ENCODE results near the gene CIB4. TPM values are rescaled to one million over a fixed set of nuclear protein-coding genes. Genes with fewer than 3 reads are reported as not detected.
"Not testable (repeated sequence)": the region's sequence is repeated elsewhere in the genome, so short reads cannot be mapped to it uniquely, and the experiment has no call there.

Gene CIB4
- total RNA-seq, 2 donors from 2014 or later: not detected

DNA sequence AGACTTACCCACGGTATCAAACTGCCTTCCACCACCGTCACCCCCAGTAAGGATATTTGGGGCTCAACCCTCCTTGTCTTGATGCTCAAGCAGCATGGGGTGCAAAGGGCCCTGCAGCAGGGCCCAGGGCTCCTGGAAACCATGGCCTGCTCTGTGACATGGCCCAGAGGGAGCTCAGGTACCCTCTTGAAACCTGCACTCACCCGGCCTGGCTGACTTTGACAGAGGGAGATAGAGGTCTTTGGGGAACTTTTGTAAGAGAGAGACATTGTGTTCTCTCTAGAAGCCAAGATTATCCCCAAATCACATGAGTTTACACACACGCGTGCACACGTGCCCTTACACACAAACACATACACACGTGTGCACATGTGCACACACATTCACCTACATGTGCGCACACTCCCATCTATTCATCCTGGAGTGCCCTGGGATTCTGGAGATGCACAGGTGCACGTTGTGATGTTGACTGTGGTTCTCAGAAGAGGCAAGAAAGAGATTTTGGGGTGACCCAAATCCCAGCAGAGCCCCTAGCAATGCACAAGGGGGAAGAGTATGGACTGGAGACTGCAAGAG lies 31.7 kb upstream of the CIB4 start:
- H3K4me3 Mint-ChIP-seq: no peak overlapping the region
- no peak overlapping the region for H3K27ac Mint-ChIP-seq
- H3K27me3 Mint-ChIP-seq: peaks cover 24 to 35% of the 10 kb centered on the region in 2 donors

DNA sequence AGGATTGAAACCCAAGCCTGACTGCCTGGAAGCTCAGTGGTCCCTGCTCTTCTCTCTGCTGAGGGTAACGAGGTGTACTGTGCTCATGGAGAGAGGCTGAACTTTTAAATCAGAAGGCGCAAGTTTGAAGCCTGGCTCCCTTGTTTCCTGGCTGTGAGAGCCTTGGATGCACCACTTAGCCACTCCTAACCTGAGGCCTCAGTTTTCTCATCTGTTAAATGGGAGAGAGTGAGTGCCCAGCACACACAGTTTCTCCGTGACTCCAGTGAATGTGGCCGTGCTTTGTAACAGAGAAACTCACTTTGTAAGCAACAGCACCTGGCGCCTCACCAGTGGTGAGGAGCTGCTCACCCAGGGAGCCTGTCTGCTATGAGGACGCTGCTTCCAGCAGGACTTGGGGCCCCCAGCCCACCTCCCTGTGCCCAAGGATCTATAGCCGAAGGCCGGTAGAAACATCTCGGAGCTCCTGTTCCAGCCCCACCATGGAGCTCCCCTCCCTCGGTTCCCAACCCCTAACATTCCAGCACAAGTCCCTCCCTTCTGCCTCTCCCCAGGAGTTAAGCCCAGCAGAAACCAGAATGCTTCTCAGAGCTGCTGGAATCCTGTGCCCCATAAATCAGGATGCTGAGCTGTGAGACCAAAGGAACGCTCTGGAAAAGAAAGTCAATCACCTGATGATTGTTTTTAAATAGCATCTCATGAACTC lies 31.1 kb upstream of the CIB4 start:
- peaks cover 0 to 4% of the 10 kb centered on the region in 2 donors for H3K4me1 Mint-ChIP-seq (ENCODE audit: low read depth in 2 of 2)
- no peaks in the 10 kb centered on the region for H3K36me3 Mint-ChIP-seq
- ATAC-seq (no peak), DNase-seq (ENCODE audit: low spot score) (no peak)
- H3K4me3 Mint-ChIP-seq: no peak overlapping the region
- H3K9me3 Mint-ChIP-seq: no peaks in the 10 kb centered on the region
- H3K27ac Mint-ChIP-seq: no peak overlapping the region
- peaks cover 25 to 41% of the 10 kb centered on the region in 2 donors for H3K27me3 Mint-ChIP-seq

More for the DNA sequence above, 31.7 kb upstream of the CIB4 start:
- no peaks in the 10 kb centered on the region for H3K36me3 Mint-ChIP-seq
- ATAC-seq (no peak), DNase-seq (ENCODE audit: low spot score) (no peak)
- no peaks in the 10 kb centered on the region for H3K9me3 Mint-ChIP-seq
- H3K4me1 Mint-ChIP-seq (ENCODE audit: low read depth in 2 of 2): peaks cover 0 to 4% of the 10 kb centered on the region in 2 donors

DNA sequence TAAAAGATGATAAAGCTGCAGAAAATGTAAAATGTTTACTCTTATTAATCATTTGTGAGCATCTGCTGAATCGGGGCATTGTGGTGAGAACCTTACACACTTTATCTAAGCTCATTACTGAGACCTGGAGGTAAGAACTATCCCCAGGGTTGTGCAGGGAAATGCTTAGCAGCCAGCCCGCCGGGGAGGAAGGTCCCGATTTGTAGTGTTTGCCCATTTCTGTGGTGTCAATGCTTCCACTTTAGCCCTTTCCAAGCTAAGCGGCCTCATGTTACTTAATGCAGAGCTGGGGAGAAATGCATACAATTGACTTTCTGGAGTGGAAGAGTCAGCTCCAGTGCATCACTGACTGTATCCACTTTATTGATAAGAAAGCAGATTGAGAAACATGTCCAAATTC lies 30.5 kb upstream of the CIB4 start:
- H3K36me3 Mint-ChIP-seq: no peaks in the 10 kb centered on the region
- DNase-seq (ENCODE audit: low spot score): no peak
- peaks cover 29 to 47% of the 10 kb centered on the region in 2 donors for H3K27me3 Mint-ChIP-seq
- ATAC-seq: no peak
- H3K9me3 Mint-ChIP-seq: no peaks in the 10 kb centered on the region
- H3K4me1 Mint-ChIP-seq (ENCODE audit: low read depth in 2 of 2): peaks cover 0 to 4% of the 10 kb centered on the region in 2 donors
- H3K27ac Mint-ChIP-seq: no peak overlapping the region
- no peak overlapping the region for H3K4me3 Mint-ChIP-seq

DNA sequence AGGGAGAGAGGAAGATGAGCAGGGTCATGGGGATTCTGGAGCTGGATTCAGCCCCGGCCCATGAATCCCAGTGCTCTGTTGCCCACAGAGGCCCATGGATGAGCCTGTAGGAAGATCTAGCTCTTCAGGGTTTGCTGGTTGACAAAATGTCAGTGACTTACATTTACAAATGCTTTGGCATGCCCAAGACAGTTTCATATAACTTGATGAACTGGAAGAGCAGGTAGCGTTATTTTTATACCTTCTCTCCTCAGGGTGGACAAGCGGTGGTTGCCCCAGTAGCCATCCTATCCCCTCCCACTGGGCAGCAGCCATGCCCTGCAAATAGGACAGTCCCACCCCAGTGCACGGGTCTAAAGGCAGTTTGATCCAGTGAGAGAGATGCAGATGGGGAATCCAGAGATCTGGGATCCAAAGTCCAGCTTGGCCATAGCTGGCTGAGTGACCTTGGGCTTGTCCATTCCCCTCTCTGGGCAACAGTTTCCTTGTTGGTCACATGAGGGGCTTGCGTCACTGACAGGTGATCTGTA lies 29.8 kb upstream of the CIB4 start:
- ATAC-seq: no peak
- H3K4me3 Mint-ChIP-seq: no peak overlapping the region
- peaks cover 31 to 49% of the 10 kb centered on the region in 2 donors for H3K27me3 Mint-ChIP-seq
- H3K9me3 Mint-ChIP-seq: no peaks in the 10 kb centered on the region
- H3K27ac Mint-ChIP-seq: no peak overlapping the region
- peaks cover 0 to 4% of the 10 kb centered on the region in 2 donors for H3K4me1 Mint-ChIP-seq (ENCODE audit: low read depth in 2 of 2)
- no peak for DNase-seq (ENCODE audit: low spot score)
- H3K36me3 Mint-ChIP-seq: no peaks in the 10 kb centered on the region

DNA sequence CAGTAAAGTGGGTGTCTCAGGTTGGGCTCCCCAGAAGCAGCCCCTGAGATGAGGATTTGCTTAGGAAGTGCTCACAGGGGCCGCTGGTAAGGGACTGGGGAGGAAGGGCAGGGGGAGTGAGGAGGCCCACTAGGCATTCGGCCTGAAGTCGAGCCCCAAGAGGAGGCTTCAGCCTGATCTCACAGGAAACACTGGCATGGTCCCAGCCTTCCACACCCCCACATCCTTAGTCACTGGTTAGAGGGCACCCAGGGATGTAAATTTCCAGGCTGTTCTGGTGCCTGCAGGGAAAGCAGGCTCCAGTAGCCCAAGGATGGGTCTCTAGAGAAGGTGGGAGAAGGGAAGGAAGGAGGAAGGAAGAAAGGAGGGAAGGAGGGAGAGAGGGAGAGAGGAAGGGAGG lies 29.0 kb upstream of the CIB4 start:
- Mint-ChIP-seq H3K9me3 (no peaks in the 10 kb centered on the region), H3K4me3 (no peak overlapping the region), H3K27me3 (peaks cover 34 to 56% of the 10 kb centered on the region in 2 donors), H3K27ac (no peak overlapping the region), H3K4me1 (ENCODE audit: low read depth in 2 of 2) (peaks cover 0 to 4% of the 10 kb centered on the region in 2 donors), H3K36me3 (no peaks in the 10 kb centered on the region)
- ATAC-seq (no peak), DNase-seq (ENCODE audit: low spot score) (no peak)

DNA sequence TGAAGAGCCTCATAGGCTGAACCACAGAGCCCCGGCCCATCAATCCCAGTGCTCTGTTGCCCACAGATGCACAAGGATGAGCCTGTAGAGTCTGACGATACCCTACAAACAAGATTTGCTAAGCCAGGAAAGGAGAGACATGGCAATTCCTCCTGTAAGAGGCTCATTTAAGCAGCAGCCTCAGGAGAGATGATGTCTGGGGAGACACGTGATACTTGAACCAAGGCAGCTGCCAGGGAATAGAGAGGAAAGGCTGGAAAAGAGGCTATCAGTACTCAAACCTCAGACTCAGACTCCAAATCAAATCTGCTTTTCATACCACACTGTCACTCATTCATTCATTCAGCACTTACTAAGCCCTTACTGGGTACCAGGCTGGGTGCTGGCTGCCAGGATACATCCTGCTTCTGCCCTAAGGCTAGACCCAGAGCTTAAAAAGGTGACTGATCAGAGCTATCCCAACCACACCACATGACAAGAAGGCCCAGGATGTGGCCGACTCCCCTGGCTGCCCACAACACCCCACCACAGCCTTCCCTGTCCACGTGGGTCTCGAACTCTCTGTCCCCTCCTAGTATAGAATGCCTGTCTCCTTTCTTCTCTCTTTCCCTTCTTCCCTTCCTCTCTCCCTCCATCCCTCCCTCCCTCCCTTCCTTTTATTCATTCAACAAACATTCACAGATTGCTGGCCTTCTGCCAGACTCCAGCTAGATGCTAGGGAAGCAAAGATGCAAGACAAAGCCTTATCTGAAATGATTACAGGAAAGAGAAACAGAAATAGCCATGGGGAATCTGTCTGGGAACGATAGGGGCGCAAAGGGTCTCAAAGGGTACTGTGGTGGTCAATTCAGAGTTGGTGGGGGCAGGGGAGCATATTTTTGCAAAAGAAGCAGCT lies 27.9 kb upstream of the CIB4 start:
- Mint-ChIP-seq H3K9me3 (no peaks in the 10 kb centered on the region), H3K27ac (no peak overlapping the region), H3K36me3 (no peaks in the 10 kb centered on the region), H3K4me3 (no peak overlapping the region), H3K4me1 (ENCODE audit: low read depth in 2 of 2) (peaks cover 0 to 4% of the 10 kb centered on the region in 2 donors), H3K27me3 (peaks cover 34 to 61% of the 10 kb centered on the region in 2 donors)
- DNase-seq (ENCODE audit: low spot score): no peak
- peak; percentile 25 to 43 for ATAC-seq

DNA sequence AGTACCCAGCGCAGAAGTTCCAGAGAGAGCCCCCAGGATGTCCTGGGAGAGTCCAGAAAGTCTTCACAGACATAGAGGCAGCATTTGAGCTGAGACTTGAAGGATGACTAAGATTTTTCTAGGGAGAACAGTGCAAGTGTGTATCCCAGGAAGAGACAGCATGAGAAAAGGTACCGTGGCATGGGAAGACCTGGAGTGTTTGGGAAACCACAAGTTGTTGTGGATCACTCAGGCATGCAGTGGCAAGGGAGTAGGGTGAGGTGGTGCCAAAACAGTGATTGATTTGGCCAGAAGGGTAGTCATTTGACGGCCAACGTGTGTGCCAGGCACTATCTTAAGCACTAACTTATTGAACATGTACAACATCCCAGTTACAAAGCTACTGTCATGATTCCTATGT lies 26.9 kb upstream of the CIB4 start:
- Mint-ChIP-seq H3K4me3 (no peak overlapping the region), H3K27me3 (peaks cover 32 to 62% of the 10 kb centered on the region in 2 donors), H3K36me3 (no peaks in the 10 kb centered on the region), H3K27ac (no peak overlapping the region), H3K9me3 (no peaks in the 10 kb centered on the region), H3K4me1 (ENCODE audit: low read depth in 2 of 2) (peaks cover 0 to 4% of the 10 kb centered on the region in 2 donors)
- no peak for ATAC-seq
- DNase-seq (ENCODE audit: low spot score): no peak

DNA sequence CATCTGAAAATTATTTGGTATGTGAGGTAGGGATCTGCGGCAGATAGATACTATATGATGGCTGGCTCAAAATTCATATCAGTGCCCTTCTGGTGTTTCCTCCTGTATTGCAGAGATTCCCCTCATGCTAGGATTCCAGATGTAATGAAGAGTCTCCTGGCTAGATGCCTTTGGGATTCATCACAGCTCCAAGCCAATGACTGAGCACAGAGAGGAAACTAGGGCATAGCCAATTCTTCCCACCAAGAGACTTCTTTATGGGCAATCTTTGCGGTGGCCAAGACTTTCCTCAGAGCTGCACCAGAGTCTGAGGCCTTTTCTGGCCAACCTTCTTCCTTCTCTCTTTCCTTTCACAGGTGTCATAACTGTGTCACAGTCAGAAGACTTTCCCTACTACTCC lies 25.5 kb upstream of the CIB4 start:
- Mint-ChIP-seq H3K36me3 (no peaks in the 10 kb centered on the region), H3K27me3 (peaks cover 29 to 61% of the 10 kb centered on the region in 2 donors)

DNA sequence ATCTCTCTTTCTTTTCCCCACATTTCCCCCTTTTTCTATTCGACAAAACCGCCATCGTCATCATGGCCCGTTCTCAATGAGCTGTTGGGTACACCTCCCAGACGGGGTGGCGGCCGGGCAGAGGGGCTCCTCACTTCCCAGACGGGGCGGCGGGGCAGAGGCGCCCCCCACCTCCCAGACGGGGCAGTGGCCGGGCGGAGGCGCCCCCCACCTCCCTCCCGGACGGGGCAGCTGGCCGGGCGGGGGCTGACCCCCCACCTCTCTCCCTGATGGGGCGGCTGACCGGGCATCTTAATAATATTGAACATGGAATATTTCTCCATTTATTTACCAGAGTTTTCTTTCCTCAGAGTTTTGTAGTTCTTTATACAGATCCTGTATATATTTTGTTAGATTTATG lies 24.1 kb upstream of the CIB4 start:
- DNase-seq (ENCODE audit: low spot score); ATAC-seq; H3K9me3 Mint-ChIP-seq; H3K4me3 Mint-ChIP-seq; H3K4me1 Mint-ChIP-seq (ENCODE audit: low read depth in 2 of 2); H3K27ac Mint-ChIP-seq: not testable (repeated sequence)
- H3K36me3 Mint-ChIP-seq: peaks cover 13% of the 10 kb centered on the region
- peaks cover 32 to 72% of the 10 kb centered on the region in 2 donors for H3K27me3 Mint-ChIP-seq

More for the DNA sequence above, 25.5 kb upstream of the CIB4 start:
- Mint-ChIP-seq H3K27ac (no peak overlapping the region), H3K4me3 (no peak overlapping the region), H3K4me1 (ENCODE audit: low read depth in 2 of 2) (peaks cover 0 to 4% of the 10 kb centered on the region in 2 donors), H3K9me3 (no peaks in the 10 kb centered on the region)
- DNase-seq (ENCODE audit: low spot score): no peak
- ATAC-seq: no peak

DNA sequence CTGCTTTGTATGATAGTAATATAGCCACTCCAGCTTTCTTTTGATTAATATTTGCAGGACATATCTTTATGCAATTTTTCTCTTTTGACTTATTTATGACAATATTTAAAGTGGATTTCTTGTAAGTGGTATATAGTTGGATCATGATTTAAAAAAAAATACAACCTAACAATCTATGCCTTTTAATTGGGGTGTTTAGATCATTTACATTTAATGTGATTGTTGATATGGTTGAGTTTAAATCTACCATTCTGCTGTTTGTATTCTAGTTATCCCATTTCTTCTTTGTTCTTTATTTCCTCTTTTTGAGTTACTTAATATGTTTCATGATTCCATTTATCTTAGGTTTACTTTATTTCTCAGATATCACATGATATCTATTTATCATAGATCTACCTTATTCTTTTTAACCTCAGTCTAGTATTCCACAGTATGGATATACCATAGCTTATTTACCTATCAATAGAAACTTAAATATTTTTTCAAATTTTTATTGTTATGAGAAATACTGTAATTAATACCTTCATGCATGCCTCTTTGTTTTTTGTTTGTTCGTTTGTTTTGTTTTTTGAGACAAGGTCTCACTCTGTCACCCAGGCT lies 19.3 kb upstream of the CIB4 start:
- H3K4me3 Mint-ChIP-seq: no peak overlapping the region
- peaks cover 21% of the 10 kb centered on the region for H3K36me3 Mint-ChIP-seq
- peaks cover 18 to 29% of the 10 kb centered on the region in 2 donors for H3K27me3 Mint-ChIP-seq
- H3K27ac Mint-ChIP-seq: no peak overlapping the region
- H3K9me3 Mint-ChIP-seq: peaks cover 14% of the 10 kb centered on the region
- ATAC-seq (no peak), DNase-seq (ENCODE audit: low spot score) (no peak)
- H3K4me1 Mint-ChIP-seq (ENCODE audit: low read depth in 2 of 2): no peaks in the 10 kb centered on the region

DNA sequence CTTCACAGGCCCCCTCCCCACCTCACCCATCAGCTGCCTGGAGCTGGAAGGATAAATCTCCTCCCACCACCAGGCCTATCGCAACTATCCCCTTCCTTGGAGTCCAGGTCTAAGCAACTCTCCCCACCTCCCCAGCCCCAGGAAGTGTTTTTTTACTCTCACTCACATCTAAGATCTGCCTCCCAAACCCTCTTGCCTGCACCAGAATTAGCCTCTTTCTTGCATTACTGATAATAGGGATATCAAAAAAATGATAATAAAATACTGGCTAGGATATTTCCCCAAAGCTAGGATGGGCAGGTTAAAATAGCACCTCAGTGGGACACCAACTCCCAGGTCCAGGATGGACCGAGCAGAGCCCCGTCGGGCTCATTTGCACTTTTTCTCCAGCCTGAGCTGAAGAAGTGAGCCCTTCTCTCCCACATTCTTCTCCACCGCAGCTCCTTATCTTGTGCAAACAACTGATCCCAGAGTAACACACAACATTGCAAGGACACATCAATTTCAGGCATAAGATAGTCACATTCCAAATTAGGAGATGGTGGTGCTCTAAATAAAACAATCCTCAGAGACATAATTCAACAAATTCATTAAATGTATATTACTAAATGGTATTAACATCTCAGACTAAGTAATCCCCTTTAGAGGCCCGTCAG lies 17.7 kb upstream of the CIB4 start:
- H3K9me3 Mint-ChIP-seq: peaks cover 14% of the 10 kb centered on the region
- peaks cover 21% of the 10 kb centered on the region for H3K36me3 Mint-ChIP-seq
- no peak overlapping the region for H3K27ac Mint-ChIP-seq
- H3K27me3 Mint-ChIP-seq: peaks cover 18 to 21% of the 10 kb centered on the region in 2 donors
- H3K4me1 Mint-ChIP-seq (ENCODE audit: low read depth in 2 of 2): peaks cover 0 to 6% of the 10 kb centered on the region in 2 donors
- H3K4me3 Mint-ChIP-seq: no peak overlapping the region
- ATAC-seq (no peak), DNase-seq (ENCODE audit: low spot score) (no peak)

DNA sequence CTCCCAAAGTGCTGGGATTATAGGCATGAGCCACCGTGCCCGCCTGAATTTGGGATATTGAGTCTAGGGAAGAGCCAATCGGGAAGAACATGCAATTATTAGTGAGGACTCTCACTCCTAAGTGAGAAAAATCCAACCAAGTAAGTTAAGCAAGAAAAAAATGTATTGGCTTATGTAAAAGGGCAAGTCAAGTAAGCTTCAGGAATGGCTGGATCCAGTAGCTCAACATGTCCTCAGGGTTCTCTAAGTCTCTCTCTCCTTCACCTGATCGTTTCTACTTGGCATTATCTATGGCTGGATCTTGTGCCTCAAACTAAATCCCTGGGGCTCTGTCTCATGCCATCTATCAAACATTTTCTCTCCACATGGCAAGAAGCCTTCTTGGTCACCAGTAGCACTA lies 16.1 kb upstream of the CIB4 start:
- Mint-ChIP-seq H3K27me3 (peaks cover 14 to 16% of the 10 kb centered on the region in 2 donors), H3K36me3 (peaks cover 21% of the 10 kb centered on the region), H3K9me3 (peaks cover 14% of the 10 kb centered on the region), H3K4me3 (no peak overlapping the region), H3K4me1 (ENCODE audit: low read depth in 2 of 2) (peaks cover 0 to 6% of the 10 kb centered on the region in 2 donors), H3K27ac (no peak overlapping the region)
- ATAC-seq: no peak
- no peak for DNase-seq (ENCODE audit: low spot score)

Measured in natural killer cell treated with Interleukin-12 subunit alpha and Interleukin-12 subunit beta and Interleukin-15 and Interleukin-18, amount 100 ng/mL, for 72 hours (primary cell).